ENCODE results near the gene SETD1A.
A peak's percentile ranks its signal among the peaks of the same experiment; 100 is the strongest.

The SETD1A gene

DNA sequence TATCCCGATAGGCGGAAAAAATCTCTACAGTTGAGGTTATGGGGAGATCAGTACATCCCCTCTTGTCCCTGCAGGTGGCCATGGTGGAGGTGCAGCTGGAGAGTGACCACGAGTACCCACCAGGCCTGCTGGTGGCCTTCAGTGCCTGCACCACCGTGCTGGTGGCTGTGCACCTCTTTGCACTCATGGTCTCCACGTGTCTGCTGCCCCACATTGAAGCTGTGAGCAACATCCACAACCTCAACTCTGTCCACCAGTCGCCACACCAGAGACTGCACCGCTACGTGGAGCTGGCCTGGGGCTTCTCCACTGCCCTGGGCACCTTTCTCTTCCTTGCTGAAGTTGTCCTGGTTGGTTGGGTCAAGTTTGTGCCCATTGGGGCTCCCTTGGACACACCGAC is 4.4 kb upstream of the SETD1A start:
- Histone ChIP-seq H3K27me3 (ENCODE audit: insufficient read depth, poor library complexity, severe bottlenecking) (no peaks in the 10 kb centered on the region), H3K4me1 (ENCODE audit: insufficient read depth, poor library complexity, severe bottlenecking) (peaks cover 5% of the 10 kb centered on the region), H3K36me3 (ENCODE audit: low read depth) (no peaks in the 10 kb centered on the region), H3K27ac (ENCODE audit: poor library complexity, severe bottlenecking) (no peak overlapping the region), H3K4me3 (ENCODE audit: severe bottlenecking) (no peak overlapping the region), H3K9me3 (ENCODE audit: severe bottlenecking) (no peaks in the 10 kb centered on the region)
- TF ChIP-seq, protein P1, sequence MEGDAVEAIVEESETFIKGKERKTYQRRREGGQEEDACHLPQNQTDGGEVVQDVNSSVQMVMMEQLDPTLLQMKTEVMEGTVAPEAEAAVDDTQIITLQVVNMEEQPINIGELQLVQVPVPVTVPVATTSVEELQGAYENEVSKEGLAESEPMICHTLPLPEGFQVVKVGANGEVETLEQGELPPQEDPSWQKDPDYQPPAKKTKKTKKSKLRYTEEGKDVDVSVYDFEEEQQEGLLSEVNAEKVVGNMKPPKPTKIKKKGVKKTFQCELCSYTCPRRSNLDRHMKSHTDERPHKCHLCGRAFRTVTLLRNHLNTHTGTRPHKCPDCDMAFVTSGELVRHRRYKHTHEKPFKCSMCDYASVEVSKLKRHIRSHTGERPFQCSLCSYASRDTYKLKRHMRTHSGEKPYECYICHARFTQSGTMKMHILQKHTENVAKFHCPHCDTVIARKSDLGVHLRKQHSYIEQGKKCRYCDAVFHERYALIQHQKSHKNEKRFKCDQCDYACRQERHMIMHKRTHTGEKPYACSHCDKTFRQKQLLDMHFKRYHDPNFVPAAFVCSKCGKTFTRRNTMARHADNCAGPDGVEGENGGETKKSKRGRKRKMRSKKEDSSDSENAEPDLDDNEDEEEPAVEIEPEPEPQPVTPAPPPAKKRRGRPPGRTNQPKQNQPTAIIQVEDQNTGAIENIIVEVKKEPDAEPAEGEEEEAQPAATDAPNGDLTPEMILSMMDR (IDR thresholded peaks at IDR 0.05; ENCODE audit: poor library complexity, severe bottlenecking): no peak
- ATAC-seq (ENCODE audit: low read depth) (no peak), DNase-seq (ENCODE audit: low spot score) (no peak)

DNA sequence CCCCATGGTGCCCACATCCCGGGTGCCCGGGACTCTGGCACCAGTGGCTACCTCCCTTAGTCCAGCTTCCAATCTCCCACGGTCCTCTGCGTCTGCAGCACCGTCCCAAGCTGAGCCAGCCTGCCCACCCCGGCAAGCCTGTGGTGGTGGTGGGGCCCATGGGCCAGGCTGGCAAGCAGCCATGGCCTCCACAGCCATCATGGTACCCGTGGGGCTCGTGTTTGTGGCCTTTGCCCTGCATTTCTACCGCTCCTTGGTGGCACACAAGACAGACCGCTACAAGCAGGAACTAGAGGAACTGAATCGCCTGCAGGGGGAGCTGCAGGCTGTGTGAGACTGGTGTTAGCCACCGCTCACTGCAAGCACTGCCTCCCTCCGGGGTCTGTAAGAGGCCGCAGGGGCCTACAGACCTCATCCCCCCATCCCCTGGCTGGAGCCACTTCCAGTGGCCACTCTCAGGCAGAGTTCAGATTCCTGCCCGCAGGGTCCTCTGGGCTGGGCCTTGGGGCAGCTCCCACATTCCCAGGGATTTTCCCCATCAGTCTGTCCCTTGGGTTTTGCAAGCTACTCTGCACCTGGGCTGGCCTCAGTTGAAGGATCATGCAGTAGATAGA is 3.9 kb upstream of the SETD1A start:
- Histone ChIP-seq H3K36me3 (ENCODE audit: low read depth) (no peaks in the 10 kb centered on the region), H3K27ac (ENCODE audit: poor library complexity, severe bottlenecking) (no peak overlapping the region), H3K27me3 (ENCODE audit: insufficient read depth, poor library complexity, severe bottlenecking) (no peaks in the 10 kb centered on the region), H3K4me1 (ENCODE audit: insufficient read depth, poor library complexity, severe bottlenecking) (peaks cover 5% of the 10 kb centered on the region), H3K4me3 (ENCODE audit: severe bottlenecking) (no peak overlapping the region), H3K9me3 (ENCODE audit: severe bottlenecking) (no peaks in the 10 kb centered on the region)
- DNase-seq (ENCODE audit: low spot score): no peak
- TF ChIP-seq, protein P1 (IDR thresholded peaks at IDR 0.05; ENCODE audit: poor library complexity, severe bottlenecking): peak; percentile 62
- ATAC-seq (ENCODE audit: low read depth): no peak

DNA sequence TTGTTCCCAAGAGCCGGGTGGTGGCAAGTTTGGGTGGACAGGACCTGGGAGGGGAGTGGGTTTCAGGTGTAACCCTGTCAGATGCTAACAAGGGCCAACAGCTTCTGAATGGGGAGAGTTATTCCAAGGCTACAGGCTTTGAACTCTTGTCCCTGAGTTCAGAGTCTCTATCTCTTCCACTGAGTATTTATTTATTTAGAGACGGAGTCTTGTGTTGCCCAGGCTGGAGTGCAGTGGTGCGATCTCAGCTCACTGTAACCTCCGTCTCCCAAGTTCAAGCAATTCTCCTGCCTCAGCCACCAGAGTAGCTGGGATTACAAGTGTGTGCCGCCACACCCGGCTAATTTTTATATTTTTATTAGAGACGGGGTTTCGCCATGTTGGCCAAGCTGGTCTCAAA is 2.6 kb upstream of the SETD1A start:
- Histone ChIP-seq H3K36me3 (ENCODE audit: low read depth) (peaks cover 13% of the 10 kb centered on the region), H3K4me3 (ENCODE audit: severe bottlenecking) (no peak overlapping the region), H3K9me3 (ENCODE audit: severe bottlenecking) (no peaks in the 10 kb centered on the region), H3K27me3 (ENCODE audit: insufficient read depth, poor library complexity, severe bottlenecking) (no peaks in the 10 kb centered on the region), H3K27ac (ENCODE audit: poor library complexity, severe bottlenecking) (no peak overlapping the region), H3K4me1 (ENCODE audit: insufficient read depth, poor library complexity, severe bottlenecking) (peaks cover 5% of the 10 kb centered on the region)
- DNase-seq (ENCODE audit: low spot score): no peak
- TF ChIP-seq, protein P1 (IDR thresholded peaks at IDR 0.05; ENCODE audit: poor library complexity, severe bottlenecking): no peak
- ATAC-seq (ENCODE audit: low read depth): no peak

DNA sequence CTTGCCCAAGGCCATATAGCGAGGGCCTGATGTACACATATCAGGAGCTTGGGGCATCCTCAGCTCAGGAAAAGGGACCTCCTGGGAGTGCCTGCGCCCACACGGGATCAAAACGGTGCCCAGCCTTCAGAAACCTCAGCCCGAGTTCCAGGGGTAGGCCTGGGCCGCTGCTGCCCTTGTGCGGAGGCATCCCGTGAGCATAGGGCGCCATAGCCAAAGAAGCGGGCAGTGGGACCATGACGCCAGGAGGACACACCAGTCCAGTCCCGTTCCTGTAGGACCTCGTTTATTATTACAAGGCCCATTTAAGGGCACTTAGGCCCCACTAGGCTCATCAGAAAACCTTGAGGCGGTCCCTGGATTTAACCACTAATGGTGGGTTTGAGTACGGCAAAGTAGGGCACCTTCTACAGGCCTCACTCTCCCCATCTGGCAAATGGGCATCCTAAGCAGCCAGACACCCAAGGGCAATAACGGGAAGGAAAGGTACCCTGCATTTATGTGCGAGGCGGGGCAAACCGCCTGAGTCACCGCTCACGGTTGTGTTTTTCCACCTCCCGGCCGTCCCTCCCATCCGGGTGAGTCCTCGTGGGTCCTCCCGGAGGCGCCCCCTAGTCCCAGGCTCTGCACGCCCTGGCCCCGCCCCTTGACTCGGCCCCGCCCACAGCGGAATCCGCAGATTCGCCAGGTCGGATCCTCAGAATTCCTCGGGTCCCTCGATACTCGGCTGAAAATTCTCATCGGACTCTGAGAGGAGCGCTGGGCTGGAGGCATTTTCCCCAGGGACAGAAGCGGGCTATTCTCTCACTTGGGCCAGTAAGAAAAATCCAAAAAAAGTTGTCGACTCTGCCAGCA is 726 bp upstream of the SETD1A start:
- Histone ChIP-seq H3K27ac (ENCODE audit: poor library complexity, severe bottlenecking) (peak overlapping the region; percentile 79), H3K36me3 (ENCODE audit: low read depth) (peaks cover 30% of the 10 kb centered on the region), H3K9me3 (ENCODE audit: severe bottlenecking) (no peaks in the 10 kb centered on the region), H3K4me3 (ENCODE audit: severe bottlenecking) (peak overlapping the region; percentile 91), H3K27me3 (ENCODE audit: insufficient read depth, poor library complexity, severe bottlenecking) (no peaks in the 10 kb centered on the region), H3K4me1 (ENCODE audit: insufficient read depth, poor library complexity, severe bottlenecking) (no peaks in the 10 kb centered on the region)
- peak; percentile 92 for DNase-seq (ENCODE audit: low spot score)
- ATAC-seq (ENCODE audit: low read depth): peak; percentile 71
- TF ChIP-seq, protein P1 (IDR thresholded peaks at IDR 0.05; ENCODE audit: poor library complexity, severe bottlenecking): peak; percentile 38

Data from RWPE2 (cell line).